ENCODE measurements around the gene NPBWR2. TPM values are rescaled to one million over a fixed set of nuclear protein-coding genes. Genes with fewer than 3 reads are reported as not detected.

The NPBWR2 gene
- total RNA-seq, 1 donor from 2014 or later, result not detected

GRCh38 chr20:64053841-64054661 is 53.3 kb downstream of the NPBWR2 start:
- no peak overlapping the region for H3K27ac Mint-ChIP-seq
- no peaks in the 10 kb centered on the region for H3K36me3 ChIP-seq
- peaks cover 43% of the 10 kb centered on the region for H3K27me3 ChIP-seq
- peaks cover 2% of the 10 kb centered on the region for H3K9me3 Mint-ChIP-seq
- no peak overlapping the region for H2AFZ ChIP-seq (replicated peaks)
- no peaks in the 10 kb centered on the region for H3K79me2 ChIP-seq (ENCODE audit: low read depth)
- H3K9me3 ChIP-seq (ENCODE audit: low read depth), result no peaks in the 10 kb centered on the region
- H3K4me3 ChIP-seq, result no peak overlapping the region
- H3K9ac ChIP-seq, result no peak overlapping the region
- H3K4me1 ChIP-seq, result peaks cover 8% of the 10 kb centered on the region
- H3K27me3 Mint-ChIP-seq (ENCODE audit: insufficient read depth, low read depth), result peaks cover 23% of the 10 kb centered on the region
- no peak overlapping the region for H3K4me3 Mint-ChIP-seq
- no peak overlapping the region for H3K27ac ChIP-seq
- peaks cover 21% of the 10 kb centered on the region for H3K4me1 Mint-ChIP-seq
- H3F3A ChIP-seq (ENCODE audit: low read depth), result peaks cover 11% of the 10 kb centered on the region
- no peak overlapping the region for H3K4me2 ChIP-seq
- TF ChIP-seq EZH2 (IDR thresholded peaks at IDR 0.05) (no peak), CTCF (IDR thresholded peaks at IDR 0.05) (peak; percentile 53), EZH2phosphoT487 (IDR thresholded peaks at IDR 0.05) (no peak)
- peaks cover 5% of the 10 kb centered on the region for H4K20me1 ChIP-seq (ENCODE audit: low read depth)
- H3K36me3 Mint-ChIP-seq, result no peaks in the 10 kb centered on the region
- DNase-seq (ENCODE audit: low spot score), result peak; percentile 74

Small RNAs within 50 kb of the gene (microRNA-seq; reads per million reads assigned to microRNA genes)
- gene MIR6813, result not detected

Small RNAs within 50 kb of the gene (small RNA-seq; reads per million reads assigned to genes)
- gene AL355803.1 (not detected), gene MIR6813 (not detected)

Other genes starting within 250 kb of the NPBWR2 start
- not detected in 2 replicates for gene ABHD16B, start 246.1 kb downstream of the NPBWR2 start, total RNA-seq (ENCODE audit: low replicate concordance)
- gene TPD52L2, start 242.3 kb downstream of the NPBWR2 start, total RNA-seq (ENCODE audit: low replicate concordance), result 66.6 and 80.1 TPM in 2 replicates
- gene DNAJC5, start 212.4 kb downstream of the NPBWR2 start, total RNA-seq (ENCODE audit: low replicate concordance), result 17.2 and 37.9 TPM in 2 replicates
- gene UCKL1, start 151.1 kb downstream of the NPBWR2 start, total RNA-seq (ENCODE audit: low replicate concordance), result 10.8 and 22.7 TPM in 2 replicates
- gene ZNF512B, start 137.6 kb downstream of the NPBWR2 start, total RNA-seq (ENCODE audit: low replicate concordance), result 2.9 and 11.4 TPM in 2 replicates
- gene SAMD10, start 127.9 kb downstream of the NPBWR2 start, total RNA-seq (ENCODE audit: low replicate concordance), result 0.19 and 4.9 TPM in 2 replicates
- 51.9 and 77.0 TPM in 2 replicates for gene PRPF6, start 126.4 kb downstream of the NPBWR2 start, total RNA-seq (ENCODE audit: low replicate concordance)
- 0.04 and 0.96 TPM in 2 replicates for gene C20orf204, start 71.4 kb downstream of the NPBWR2 start, total RNA-seq (ENCODE audit: low replicate concordance)
- gene SOX18, start 57.9 kb downstream of the NPBWR2 start, total RNA-seq (ENCODE audit: low replicate concordance), result not detected in 2 replicates
- 23.2 and 51.2 TPM in 2 replicates for gene TCEA2, start 44.4 kb downstream of the NPBWR2 start, total RNA-seq (ENCODE audit: low replicate concordance)
- gene RGS19, start 28.0 kb downstream of the NPBWR2 start, total RNA-seq (ENCODE audit: low replicate concordance), result 2.0 and 11.0 TPM in 2 replicates
- gene OPRL1, start 27.5 kb downstream of the NPBWR2 start, total RNA-seq (ENCODE audit: low replicate concordance), result 1.3 and 3.3 TPM in 2 replicates
- 0.99 TPM in 1 of 2 replicates, not detected in the other for gene LKAAEAR1, start 23.2 kb downstream of the NPBWR2 start, total RNA-seq (ENCODE audit: low replicate concordance)
- 1.2 and 1.5 TPM in 2 replicates for gene MYT1, start 56.9 kb upstream of the NPBWR2 start, total RNA-seq (ENCODE audit: low replicate concordance)
- 101 and 105 TPM in 2 replicates for gene PCMTD2, start 148.2 kb upstream of the NPBWR2 start, total RNA-seq (ENCODE audit: low replicate concordance)